ENCODE results near the gene PRCC.

The PRCC gene

GRCh38 chr1:156766298-156767100, 836 bp upstream of the PRCC start:
- DNase-seq = no peak

- DNase-seq = no peak
These were observed 707 bp downstream of the PRCC start for GRCh38 chr1:156767879-156768604.

DNA sequence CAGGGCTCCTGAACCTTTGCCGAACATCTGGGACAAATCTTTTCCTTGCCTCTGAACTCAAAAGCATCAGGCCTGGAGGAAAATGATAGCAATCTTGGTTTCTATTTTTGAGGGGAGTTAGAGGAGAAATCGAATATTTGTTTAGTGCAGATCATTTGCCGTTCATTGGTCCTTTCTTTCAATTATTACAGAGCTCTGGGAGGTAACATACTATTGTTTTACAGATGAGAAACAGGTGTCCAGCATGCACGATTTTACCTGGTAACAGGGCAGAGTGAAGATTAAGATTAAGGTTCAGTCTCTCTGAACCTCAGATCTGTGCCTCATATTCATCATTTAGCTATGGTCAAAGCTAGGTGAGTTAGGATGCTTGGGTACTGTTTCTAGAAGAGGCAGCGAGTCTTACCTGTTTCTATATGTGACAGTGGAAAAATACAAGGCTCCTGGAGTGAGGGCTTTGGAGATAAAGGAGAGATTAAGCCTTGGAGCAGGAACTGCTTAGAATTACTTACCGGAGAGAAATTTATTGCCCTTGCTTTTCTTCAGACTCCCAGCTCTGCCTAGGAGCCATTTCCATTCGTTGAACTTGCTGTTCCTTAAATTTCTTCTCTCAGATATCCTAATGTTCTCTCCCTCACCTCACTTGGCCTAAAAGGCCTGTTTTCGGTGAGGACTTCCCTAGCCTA, 1.4 kb downstream of the PRCC start:
- DNase-seq = no peak

GRCh38 chr1:156772222-156772621, 4.9 kb downstream of the PRCC start:
- DNase-seq = no peak

- DNase-seq = no peak
These were observed 5.6 kb downstream of the PRCC start for GRCh38 chr1:156772728-156773497.

GRCh38 chr1:156773607-156774006, 6.3 kb downstream of the PRCC start:
- no peak for DNase-seq

DNA sequence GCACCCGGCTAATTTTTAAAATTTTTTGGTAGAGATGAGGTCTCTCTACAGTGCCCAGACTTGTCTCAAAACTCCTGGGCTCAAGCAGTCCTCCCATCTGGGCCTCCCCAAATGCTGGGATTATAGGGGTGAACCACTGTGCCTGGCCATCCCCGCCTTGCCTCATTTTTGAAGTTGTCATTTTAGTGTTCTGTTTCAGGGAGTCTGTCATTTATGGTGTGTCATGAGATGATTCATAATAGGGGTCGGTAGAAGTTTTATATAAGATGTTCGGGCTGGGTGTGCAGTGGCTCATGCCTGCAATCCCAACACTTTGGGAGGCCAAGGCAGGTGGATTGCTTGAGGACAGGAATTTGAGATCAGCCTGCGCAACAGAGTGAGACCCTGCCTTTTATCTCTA, 8.5 kb downstream of the PRCC start:
- no peak for DNase-seq

GRCh38 chr1:156776942-156777341, 9.6 kb downstream of the PRCC start:
- DNase-seq = no peak

- DNase-seq = no peak
These were observed 10.2 kb downstream of the PRCC start for GRCh38 chr1:156777573-156777972.

GRCh38 chr1:156781585-156782186, 14.4 kb downstream of the PRCC start:
- no peak for DNase-seq

- DNase-seq = no peak
These were observed 18.1 kb downstream of the PRCC start for GRCh38 chr1:156785458-156785857.

- DNase-seq = no peak
These were observed 19.3 kb downstream of the PRCC start for GRCh38 chr1:156786640-156787039.

GRCh38 chr1:156788136-156788535, 20.8 kb downstream of the PRCC start:
- DNase-seq = no peak

GRCh38 chr1:156789621-156790318, 22.4 kb downstream of the PRCC start:
- DNase-seq = no peak

DNA sequence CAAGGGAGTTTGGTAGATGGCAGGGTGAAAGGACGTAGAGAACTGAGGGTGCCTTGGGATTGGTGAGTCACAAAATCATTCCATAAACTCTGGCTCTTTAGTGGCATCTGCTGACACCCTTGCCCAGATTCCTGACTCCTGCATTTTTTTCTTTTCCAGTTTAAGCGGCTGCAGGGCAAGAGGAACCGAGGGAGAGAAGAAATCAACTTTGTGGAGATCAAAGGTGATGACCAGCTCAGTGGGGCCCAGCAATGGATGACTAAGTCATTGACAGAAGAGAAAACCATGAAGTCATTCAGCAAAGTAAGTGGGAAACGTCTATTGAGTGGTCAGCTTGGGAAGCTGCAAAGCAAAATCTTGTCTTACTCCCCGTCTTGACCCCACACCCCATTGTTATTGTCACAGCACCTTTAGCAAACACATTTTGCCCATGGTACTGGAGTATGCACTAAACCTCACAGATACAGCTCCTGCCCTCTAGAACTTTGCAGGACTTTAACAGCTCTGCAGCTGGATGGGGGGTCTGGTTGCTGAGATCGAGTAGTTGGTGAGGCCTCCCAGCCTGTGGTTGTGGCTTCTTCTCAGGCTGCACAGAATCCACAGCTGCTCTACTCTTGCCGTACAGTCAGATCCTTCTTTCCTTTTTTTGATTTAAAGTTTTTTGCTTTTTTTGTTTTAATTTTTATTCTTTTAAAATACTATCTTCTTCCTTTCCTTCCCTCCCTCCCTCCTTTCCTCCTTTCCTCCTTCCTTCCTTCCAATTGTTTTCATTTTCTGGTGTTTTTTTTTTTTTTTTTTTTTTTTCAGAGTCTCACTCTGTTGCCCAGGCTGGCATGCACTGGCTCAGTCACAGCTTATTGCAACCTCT, 27.4 kb downstream of the PRCC start:
- no peak for DNase-seq

GRCh38 chr1:156795374-156795733, 28.0 kb downstream of the PRCC start:
- DNase-seq = no peak

DNA sequence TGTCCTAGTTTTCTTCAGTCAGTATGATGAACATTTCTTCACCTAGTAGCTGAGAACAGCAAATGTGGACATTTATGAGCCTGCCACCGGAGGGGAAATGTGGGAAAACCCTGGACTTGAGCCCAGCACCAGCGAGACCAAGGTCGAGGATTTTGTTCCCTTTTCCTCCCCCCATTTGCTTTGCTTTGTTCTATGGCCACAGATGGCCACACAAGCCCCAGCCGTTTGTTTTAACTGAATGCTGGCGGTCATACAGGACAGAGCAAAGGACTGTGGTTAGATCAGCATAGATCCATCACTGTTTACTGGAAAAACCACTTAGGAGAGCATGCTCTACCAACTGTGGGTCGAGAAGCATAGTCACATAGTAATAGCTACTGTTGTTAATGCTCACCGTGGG, 28.5 kb downstream of the PRCC start:
- DNase-seq = no peak

DNA sequence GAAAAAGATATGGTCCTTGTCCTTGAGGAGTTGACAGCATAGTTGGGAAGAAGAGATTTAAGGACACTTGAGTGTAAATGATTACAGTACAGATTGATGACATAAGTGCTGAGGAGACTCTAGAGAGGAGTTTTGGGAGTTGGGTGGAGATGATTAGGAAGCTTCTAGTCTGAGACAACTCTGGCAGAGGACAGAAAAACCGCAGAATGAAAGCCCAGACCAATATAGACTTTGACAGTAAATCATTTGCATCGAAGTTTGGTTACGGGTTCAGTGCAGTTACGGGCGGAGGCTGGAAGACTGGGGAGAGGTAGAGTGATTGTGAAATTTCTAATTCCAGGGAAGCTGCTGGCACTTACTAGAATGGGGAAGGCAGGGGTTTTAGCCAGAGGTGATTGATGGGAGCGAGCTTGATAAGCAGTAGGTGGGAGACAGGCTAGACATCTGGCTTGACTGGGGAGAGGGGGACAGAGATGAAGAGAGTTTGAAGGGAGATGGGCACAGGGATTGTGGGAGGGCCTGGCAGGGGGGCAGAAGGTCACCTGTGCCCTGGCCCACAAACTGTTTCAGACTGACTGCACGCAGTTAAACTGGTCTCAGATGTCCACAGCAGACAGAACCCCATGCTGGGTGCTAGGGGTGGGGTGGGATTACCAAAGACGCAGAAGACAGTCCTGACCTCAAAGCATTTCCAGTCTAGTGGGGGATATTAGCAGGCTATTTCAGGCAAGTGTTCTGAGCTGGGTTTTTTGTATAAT, 29.2 kb downstream of the PRCC start:
- peak; percentile 55 for DNase-seq

DNA sequence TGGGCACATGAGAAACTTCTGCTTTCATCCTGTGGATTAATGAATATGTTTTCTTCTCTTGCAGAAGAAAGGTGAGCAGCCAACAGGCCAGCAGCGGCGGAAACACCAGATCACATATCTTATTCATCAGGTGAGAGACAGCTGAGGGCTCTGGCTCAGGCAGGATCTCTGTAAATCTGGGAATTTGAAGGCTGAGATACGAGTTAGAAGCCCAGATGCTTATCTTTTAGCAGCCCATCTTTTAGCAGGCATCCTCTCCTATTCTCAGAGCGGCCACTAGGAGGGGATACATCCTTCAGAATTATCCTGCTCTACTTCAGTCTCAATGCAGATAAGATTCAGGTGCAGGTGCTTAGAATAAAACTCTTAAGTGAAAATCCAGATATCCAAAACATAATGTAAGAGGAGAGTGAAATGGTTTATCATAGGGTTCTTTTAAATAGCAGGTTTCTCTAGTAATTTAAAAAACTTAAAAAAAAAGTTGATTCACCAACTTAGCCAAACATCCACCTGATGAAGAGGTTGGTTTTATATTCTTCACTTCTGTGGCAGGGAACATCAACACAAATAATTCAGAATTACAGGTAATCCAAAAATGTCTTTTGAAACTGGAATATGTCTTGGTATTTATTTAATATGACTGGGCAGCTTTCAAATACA, 30.0 kb downstream of the PRCC start:
- DNase-seq = peak; percentile 82
